Hepatocyte (in vitro differentiated cells): Measurements from ENCODE around the gene C5AR2.

Source experiments
- CTCF ChIP-seq: fragments of 200-600 bp; sonication (generic); IDR thresholded peaks from 2 replicates; pipeline ENCODE4 v1.5.1; 2016; ENCODE audit warnings: antibody characterized with exemption, mild to moderate bottlenecking; ENCODE audit not compliant: poor library complexity
- EZH2phosphoT487 ChIP-seq: fragments of 200-600 bp; sonication (generic); IDR thresholded peaks from one replicate; pipeline ENCODE4 v1.6.1; 2018; ENCODE audit warnings: antibody characterized with exemption, mild to moderate bottlenecking, low read depth, moderate library complexity; ENCODE audit not compliant: unreplicated experiment, severe bottlenecking

DNA sequence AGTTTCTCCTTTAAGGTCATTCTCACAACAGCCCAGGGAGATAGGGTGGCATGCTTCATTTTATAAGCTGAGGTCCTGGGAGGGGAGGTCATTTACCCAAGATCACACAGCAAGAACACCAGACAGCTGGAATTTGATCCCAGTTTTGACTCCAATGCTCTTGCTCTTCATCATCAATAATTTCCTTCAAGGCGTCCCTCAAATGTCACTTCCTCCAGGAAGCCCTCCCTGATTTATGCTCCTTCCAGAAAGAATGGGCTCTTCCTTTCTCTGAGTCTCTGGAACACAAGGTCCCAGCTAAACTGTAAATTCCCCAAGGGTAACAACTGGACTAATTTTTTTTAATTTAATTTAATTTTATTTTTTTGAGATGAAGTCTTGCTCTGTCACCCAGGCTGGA lies 12.4 kb downstream of the C5AR2 start:
- no peak for TF ChIP-seq CTCF
- TF ChIP-seq EZH2phosphoT487, result no peak
